Measurements from ENCODE around the gene ZNF490.
"Not testable (repeated sequence)": the region's sequence is repeated elsewhere in the genome, so short reads cannot be mapped to it uniquely, and the experiment has no call there.

Gene ZNF490

GRCh38 chr19:12596485-12596884 is 14.1 kb downstream of the ZNF490 start:
- no peak for TF ChIP-seq CTCF (IDR thresholded peaks at IDR 0.05; ENCODE audit: insufficient read depth, missing control alignments)
- no peak for DNase-seq (ENCODE audit: insufficient read length, low spot score)
- no peak for FAIRE-seq

- FAIRE-seq (no peak), DNase-seq (ENCODE audit: insufficient read length, low spot score) (no peak)
- no peak for TF ChIP-seq CTCF (IDR thresholded peaks at IDR 0.05; ENCODE audit: insufficient read depth, missing control alignments)
Observed at GRCh38 chr19:12581100-12581499, 29.5 kb downstream of the ZNF490 start.

GRCh38 chr19:12580180-12580694 is 30.4 kb downstream of the ZNF490 start:
- DNase-seq (ENCODE audit: insufficient read length, low spot score) (no peak), FAIRE-seq (no peak)
- TF ChIP-seq CTCF (IDR thresholded peaks at IDR 0.05; ENCODE audit: insufficient read depth, missing control alignments) = no peak

GRCh38 chr19:12578641-12579040 is 32.0 kb downstream of the ZNF490 start:
- FAIRE-seq = no peak
- DNase-seq (ENCODE audit: insufficient read length, low spot score) = no peak
- TF ChIP-seq CTCF (IDR thresholded peaks at IDR 0.05; ENCODE audit: insufficient read depth, missing control alignments) = no peak

GRCh38 chr19:12574036-12574435 is 36.6 kb downstream of the ZNF490 start:
- DNase-seq (ENCODE audit: insufficient read length, low spot score) = no peak
- no peak for FAIRE-seq

GRCh38 chr19:12567951-12568350 is 42.7 kb downstream of the ZNF490 start:
- no peak for TF ChIP-seq CTCF (IDR thresholded peaks at IDR 0.05; ENCODE audit: insufficient read depth, missing control alignments)
- no peak for FAIRE-seq

More at GRCh38 chr19:12574036-12574435, 36.6 kb downstream of the ZNF490 start:
- TF ChIP-seq CTCF (IDR thresholded peaks at IDR 0.05; ENCODE audit: insufficient read depth, missing control alignments) = no peak

GRCh38 chr19:12566380-12566779 is 44.2 kb downstream of the ZNF490 start:
- not testable (repeated sequence) for DNase-seq (ENCODE audit: insufficient read length, low spot score); FAIRE-seq

More at GRCh38 chr19:12567951-12568350, 42.7 kb downstream of the ZNF490 start:
- DNase-seq (ENCODE audit: insufficient read length, low spot score) = no peak
